Parietal lobe (tissue), 2 donors: ENCODE measurements around the gene ANAPC7. TPM values are rescaled to one million over a fixed set of nuclear protein-coding genes. Genes with fewer than 3 reads are reported as not detected.

Source experiments
- small RNA-seq: library from RNA; depleted of rRNA; stranded (forward); fragments of <200 nt; gene quantifications from one replicate; pipeline ENCODE3, GENCODE V24; 2014; ENCODE audit warnings: low replicate concordance
- total RNA-seq: library from RNA; depleted of rRNA; stranded (reverse); fragments of >200 nt; gene quantifications from one replicate; pipeline ENCODE4 v1.2.3, GENCODE V29; 2014

ANAPC7 gene, protein sequence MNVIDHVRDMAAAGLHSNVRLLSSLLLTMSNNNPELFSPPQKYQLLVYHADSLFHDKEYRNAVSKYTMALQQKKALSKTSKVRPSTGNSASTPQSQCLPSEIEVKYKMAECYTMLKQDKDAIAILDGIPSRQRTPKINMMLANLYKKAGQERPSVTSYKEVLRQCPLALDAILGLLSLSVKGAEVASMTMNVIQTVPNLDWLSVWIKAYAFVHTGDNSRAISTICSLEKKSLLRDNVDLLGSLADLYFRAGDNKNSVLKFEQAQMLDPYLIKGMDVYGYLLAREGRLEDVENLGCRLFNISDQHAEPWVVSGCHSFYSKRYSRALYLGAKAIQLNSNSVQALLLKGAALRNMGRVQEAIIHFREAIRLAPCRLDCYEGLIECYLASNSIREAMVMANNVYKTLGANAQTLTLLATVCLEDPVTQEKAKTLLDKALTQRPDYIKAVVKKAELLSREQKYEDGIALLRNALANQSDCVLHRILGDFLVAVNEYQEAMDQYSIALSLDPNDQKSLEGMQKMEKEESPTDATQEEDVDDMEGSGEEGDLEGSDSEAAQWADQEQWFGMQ
- 59.5 TPM for total RNA-seq

DNA sequence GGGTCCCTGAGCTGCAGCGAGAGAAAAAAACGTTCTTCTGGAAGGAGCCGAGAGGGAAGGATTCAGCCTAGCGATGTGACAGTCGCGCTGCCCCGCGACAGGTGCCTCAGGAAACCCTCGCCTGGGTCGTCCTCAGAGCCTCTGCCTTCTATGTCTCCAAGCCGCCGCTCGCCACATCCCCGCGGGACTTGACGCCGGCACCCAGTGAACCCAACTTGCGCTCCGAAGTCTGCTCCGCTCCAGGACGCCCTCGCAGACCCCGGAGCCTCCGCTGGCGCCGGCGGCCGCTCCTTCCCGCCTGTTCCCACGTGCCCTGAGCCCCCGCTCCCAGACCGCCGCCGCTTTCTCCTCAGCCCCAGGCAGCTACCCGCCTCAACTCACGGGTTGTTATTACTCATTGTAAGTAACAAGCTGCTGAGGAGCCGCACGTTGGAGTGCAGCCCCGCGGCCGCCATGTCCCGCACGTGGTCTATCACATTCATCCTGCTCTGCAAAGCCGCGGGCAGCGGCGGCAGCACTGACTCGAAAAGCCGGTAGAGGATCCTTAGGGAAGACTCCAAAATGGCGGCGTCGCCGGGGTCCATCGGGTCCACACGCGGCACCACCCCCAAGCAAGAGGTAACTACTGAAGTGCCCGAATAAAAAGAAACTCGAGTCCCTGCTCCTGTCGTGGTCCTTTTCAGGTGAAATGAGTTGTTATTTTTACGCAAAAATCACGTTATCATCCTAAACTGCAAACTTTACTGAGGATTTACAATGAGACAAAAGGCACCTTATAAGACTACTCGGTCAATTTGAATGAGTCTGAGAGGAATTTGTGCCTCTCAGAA, at the start of gene ANAPC7:
TSS of gene ANAPC7 (minus strand) at position 563 of the 830 bp plus-strand sequence. CDS start at position 482, 81 bp downstream.

DNA sequence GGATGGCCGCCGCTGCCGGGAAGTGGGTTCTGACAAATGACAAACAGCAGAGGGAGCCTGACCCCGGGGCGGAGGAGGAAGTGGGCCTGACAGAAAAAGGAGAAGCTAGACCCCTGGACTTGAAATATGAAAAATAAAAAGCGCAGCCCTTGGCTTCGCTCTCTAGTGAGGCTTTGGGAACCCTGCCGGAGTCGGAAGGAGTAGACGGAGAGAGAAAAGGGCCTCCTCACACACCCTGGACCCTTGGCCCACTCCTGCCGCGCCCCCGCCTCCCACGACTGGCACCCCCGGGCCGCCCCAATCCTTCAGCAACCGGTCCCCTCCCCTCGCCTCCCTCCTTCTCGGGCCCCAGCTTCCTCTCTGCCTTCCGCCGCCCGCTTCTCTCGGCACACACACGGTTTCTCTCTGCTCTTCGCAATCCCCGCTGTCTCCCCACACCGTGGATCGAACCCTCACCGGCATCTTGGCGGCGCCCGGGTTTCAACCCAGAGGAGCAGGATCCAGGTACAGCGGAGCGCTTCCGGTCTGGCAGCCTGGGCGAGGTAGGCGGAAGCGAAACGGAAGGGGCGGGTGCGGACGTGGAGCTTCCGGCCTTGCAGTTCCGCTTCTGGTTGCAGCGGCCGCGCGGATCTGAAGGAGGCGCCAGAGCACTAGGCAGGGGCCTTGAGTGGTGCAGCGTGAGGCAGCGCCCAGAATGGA, 46.4 kb upstream of the ANAPC7 start, which contains the start of gene ARPC3:
TSS of gene ARPC3 (minus strand) at position 539 of the 699 bp plus-strand sequence. CDS start at position 462, 77 bp downstream.

Small RNA genes within 50 kb of the gene (small RNA-seq; reads per million reads assigned to genes)
- gene RN7SL769P = not detected

Other genes starting within 250 kb of the ANAPC7 start
- 183 TPM for gene ATP2A2, start 122.5 kb downstream of the ANAPC7 start, total RNA-seq
- 96.1 TPM for gene ARPC3, start 46.6 kb upstream of the ANAPC7 start, total RNA-seq
- 12.5 TPM for gene GPN3, start 64.5 kb upstream of the ANAPC7 start, total RNA-seq
- gene FAM216A, start 65.1 kb upstream of the ANAPC7 start, total RNA-seq = 30.0 TPM
- gene VPS29, start 98.4 kb upstream of the ANAPC7 start, total RNA-seq = 118 TPM
- 1.3 TPM for gene RAD9B, start 98.6 kb upstream of the ANAPC7 start, total RNA-seq
- 12.8 TPM for gene PPTC7, start 179.6 kb upstream of the ANAPC7 start, total RNA-seq
- 60.1 TPM for gene TCTN1, start 210.4 kb upstream of the ANAPC7 start, total RNA-seq